Activated B cell treated with CpG ODN at 0.5 μM for 24 hours (primary cell): ENCODE measurements around the gene TSPAN9. TPM values are rescaled to one million over a fixed set of nuclear protein-coding genes. Genes with fewer than 3 reads are reported as not detected.

Experiments
- ATAC-seq: fragments of 200-7000 bp; cut with Tn5 transposase; one replicate; pipeline ENCODE4 v1.10.0; 2021; ENCODE audit warnings: low read depth, mild to moderate bottlenecking, moderate library complexity
- CTCF ChIA-PET: fragments of 350-600 bp; sonication (Branson Sonifier 250); formaldehyde crosslinking; loops from one replicate; lab custom pipeline; 2021; ENCODE audit warnings: antibody characterized with exemption; lab: Charles Lee
- POLR2A ChIA-PET: fragments of 350-600 bp; sonication (Branson Sonifier 250); formaldehyde crosslinking; loops from one replicate; lab custom pipeline; 2021; ENCODE audit warnings: antibody characterized with exemption; lab: Charles Lee
- DNase-seq: peaks from one replicate; pipeline ENCODE4 v3.0.0; 2022
- H3K27ac Mint-ChIP-seq: one replicate; pipeline ENCODE4 v1.8.0; 2020; ENCODE audit warnings: mixed read lengths
- H3K27me3 Mint-ChIP-seq: one replicate; pipeline ENCODE4 v1.8.0; 2021; ENCODE audit warnings: mixed read lengths
- H3K36me3 Mint-ChIP-seq: one replicate; pipeline ENCODE4 v1.8.0; 2021; ENCODE audit warnings: low read depth, mixed read lengths
- H3K4me1 Mint-ChIP-seq: one replicate; pipeline ENCODE4 v1.8.0; 2021; ENCODE audit warnings: mixed read lengths
- H3K4me3 Mint-ChIP-seq: one replicate; pipeline ENCODE4 v1.8.0; 2020; ENCODE audit warnings: mild to moderate bottlenecking, mixed read lengths
- H3K9me3 Mint-ChIP-seq: one replicate; pipeline ENCODE4 v1.8.0; 2020; ENCODE audit warnings: mixed read lengths
- intact Hi-C: fragments of 100-400 bp; cut with micrococcal nuclease; formaldehyde crosslinking; loops from one replicate; pipeline ENCODE4 v1.15.1; 2024
- total RNA-seq: library from RNA; stranded (reverse); gene quantifications from 2 replicates; pipeline ENCODE4 v1.2.3, GENCODE V29; 2022
- TF ChIP-seq, protein P1 (sequence below): fragments of 200-600 bp; IDR thresholded peaks from one replicate; pipeline ENCODE4 v1.8.0; 2022; ENCODE audit warnings: antibody characterized with exemption, mild to moderate bottlenecking

The TSPAN9 gene
- total RNA-seq, 1 donor from 2014 or later = 0.20 TPM

DNA sequence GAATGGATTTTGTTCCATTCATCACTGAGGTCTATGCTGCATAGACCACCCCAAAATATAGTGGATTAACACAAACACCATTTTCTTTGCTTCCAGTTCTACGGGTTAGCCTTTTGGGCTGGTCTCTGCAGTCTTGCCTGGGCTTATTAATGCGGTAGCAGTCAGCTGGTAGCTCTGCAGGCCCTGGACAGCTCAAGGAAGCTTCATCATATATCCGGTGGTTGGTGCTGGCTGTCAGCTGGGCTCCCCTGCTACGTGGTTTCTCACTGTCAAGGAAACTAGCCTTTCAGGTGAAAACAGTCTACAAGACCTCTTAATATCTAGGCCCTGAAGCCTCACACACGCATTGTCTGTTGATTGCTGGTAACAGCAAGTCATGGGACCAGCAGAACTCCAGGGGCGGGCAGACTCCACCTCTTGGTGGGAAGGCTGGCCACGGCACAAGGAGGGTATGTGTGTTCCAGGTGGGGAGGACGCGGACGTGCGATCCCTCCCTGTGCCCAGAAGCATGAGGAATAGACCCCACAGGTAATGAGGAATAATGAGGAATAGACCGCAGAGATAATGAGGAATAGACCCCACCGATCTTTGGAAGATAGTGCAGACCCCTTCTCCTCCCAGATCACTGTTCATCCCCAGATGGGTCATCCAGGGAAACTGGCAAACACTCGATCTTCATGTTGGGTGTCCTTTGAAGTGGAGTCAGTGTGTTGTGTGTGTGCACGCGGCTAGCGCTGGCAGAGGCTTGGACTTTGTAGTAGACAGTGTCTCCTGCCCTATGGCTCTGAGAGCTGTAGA lies 13.3 kb downstream of the TSPAN9 start:
- H3K27ac Mint-ChIP-seq = no peak overlapping the region
- ATAC-seq (no peak), DNase-seq (no peak)
- peaks cover 2% of the 10 kb centered on the region for H3K27me3 Mint-ChIP-seq
- no peak overlapping the region for H3K4me3 Mint-ChIP-seq
- no peaks in the 10 kb centered on the region for H3K4me1 Mint-ChIP-seq
- no peaks in the 10 kb centered on the region for H3K36me3 Mint-ChIP-seq
- intact Hi-C loops = no loop called here
- H3K9me3 Mint-ChIP-seq = no peaks in the 10 kb centered on the region
- TF ChIP-seq, protein P1, sequence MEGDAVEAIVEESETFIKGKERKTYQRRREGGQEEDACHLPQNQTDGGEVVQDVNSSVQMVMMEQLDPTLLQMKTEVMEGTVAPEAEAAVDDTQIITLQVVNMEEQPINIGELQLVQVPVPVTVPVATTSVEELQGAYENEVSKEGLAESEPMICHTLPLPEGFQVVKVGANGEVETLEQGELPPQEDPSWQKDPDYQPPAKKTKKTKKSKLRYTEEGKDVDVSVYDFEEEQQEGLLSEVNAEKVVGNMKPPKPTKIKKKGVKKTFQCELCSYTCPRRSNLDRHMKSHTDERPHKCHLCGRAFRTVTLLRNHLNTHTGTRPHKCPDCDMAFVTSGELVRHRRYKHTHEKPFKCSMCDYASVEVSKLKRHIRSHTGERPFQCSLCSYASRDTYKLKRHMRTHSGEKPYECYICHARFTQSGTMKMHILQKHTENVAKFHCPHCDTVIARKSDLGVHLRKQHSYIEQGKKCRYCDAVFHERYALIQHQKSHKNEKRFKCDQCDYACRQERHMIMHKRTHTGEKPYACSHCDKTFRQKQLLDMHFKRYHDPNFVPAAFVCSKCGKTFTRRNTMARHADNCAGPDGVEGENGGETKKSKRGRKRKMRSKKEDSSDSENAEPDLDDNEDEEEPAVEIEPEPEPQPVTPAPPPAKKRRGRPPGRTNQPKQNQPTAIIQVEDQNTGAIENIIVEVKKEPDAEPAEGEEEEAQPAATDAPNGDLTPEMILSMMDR = no peak
- ChIA-PET POLR2A (no interaction called here), CTCF (no interaction called here)

DNA sequence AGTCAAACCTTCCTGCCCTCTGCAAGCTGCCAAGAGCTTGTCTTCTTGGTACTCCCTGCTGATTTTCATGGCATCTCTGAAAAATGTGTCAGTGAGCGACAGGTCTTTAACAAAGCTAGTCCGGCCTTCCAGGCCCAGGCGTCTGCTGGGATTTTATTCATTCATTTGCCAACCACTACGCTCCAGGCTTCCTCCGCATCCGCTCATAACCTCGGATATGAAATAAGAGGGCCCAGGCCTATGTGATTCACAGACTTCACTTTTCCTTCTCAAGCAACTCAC lies 13.8 kb downstream of the TSPAN9 start:
- no peak for ATAC-seq
- no peaks in the 10 kb centered on the region for H3K4me1 Mint-ChIP-seq
- peaks cover 2% of the 10 kb centered on the region for H3K27me3 Mint-ChIP-seq
- intact Hi-C loops = no loop called here
- no peak for DNase-seq
- ChIA-PET CTCF (no interaction called here), POLR2A (no interaction called here)
- no peaks in the 10 kb centered on the region for H3K9me3 Mint-ChIP-seq
- no peak overlapping the region for H3K4me3 Mint-ChIP-seq
- no peak overlapping the region for H3K27ac Mint-ChIP-seq
- TF ChIP-seq, protein P1 = no peak
- no peaks in the 10 kb centered on the region for H3K36me3 Mint-ChIP-seq

DNA sequence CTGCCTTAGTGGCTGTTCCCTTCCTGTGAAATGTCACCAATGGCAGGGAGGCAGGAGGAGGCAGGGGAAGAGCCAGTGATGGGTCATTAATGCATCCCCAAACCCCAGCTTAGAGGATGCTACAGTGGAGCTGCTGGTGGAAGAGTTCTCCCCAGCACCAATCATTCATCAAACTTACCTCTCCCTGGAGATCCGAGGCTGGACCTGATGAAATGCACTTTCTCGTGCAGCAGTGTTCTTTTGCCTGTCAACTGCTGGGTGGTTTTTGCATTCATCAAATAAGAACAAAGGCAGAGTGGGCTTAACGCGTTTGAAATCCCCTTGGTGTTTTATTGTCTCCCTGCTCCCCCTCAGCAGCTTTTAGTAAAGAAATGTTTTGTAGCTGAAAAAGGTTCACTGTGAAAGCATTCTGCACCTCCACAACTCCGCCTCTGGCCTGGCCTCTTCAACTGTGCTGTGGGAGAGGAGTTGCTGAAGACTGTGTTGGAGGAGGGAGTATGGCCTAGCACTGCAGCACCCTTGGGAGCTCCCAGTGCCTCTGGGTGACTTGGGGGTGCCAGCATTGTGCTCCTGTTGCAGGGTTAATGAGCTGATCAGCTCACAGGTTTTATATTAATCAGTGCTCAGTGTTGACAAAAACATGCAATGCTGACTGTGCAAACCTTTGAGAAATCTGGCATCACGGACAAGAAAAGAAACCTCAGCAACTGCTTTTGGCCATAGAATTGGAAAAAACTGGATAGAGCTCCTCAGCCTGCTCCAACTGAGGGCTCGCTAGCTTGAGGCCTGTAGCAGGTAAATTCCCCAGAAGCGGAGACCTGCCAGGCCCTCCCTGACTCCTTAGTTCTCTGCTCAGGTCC lies 14.4 kb downstream of the TSPAN9 start:
- POLR2A ChIA-PET = no interaction called here
- no peak for DNase-seq
- H3K36me3 Mint-ChIP-seq = no peaks in the 10 kb centered on the region
- TF ChIP-seq, protein P1 = no peak
- no peak overlapping the region for H3K27ac Mint-ChIP-seq
- no peak for ATAC-seq
- intact Hi-C loops = no loop called here
- H3K4me1 Mint-ChIP-seq = no peaks in the 10 kb centered on the region
- CTCF ChIA-PET = no interaction called here
- H3K9me3 Mint-ChIP-seq = peaks cover 5% of the 10 kb centered on the region
- no peak overlapping the region for H3K4me3 Mint-ChIP-seq
- H3K27me3 Mint-ChIP-seq = peaks cover 2% of the 10 kb centered on the region

DNA sequence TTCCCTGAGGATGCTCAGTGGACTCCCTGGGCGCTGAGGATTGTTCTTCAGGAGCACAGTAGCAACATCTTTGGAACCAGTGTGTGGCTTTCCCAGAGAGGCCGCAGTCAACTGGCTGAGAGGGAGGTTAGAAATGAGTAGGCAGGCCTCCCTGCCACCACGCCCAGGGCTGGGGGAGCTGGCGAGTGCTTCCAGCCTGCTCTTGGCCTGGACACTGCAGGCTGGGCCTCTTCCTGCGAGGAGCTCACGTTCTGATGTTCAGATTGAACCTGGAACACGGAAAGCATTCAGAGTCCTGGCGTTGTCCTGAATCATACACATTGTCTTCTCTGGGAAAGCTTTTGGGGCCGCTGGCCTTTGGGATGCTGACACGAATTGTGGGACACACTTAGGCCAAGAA lies 15.6 kb downstream of the TSPAN9 start:
- no peak overlapping the region for H3K4me3 Mint-ChIP-seq
- peaks cover 7% of the 10 kb centered on the region for H3K4me1 Mint-ChIP-seq
- no peak overlapping the region for H3K27ac Mint-ChIP-seq
- H3K36me3 Mint-ChIP-seq = no peaks in the 10 kb centered on the region
- CTCF ChIA-PET = interaction anchor here (1.3 kb wide), 1 partner anchor 19 kb away, joined by 4 read pairs; no protein-coding TSS in a partner anchor
- ATAC-seq = no peak
- no peak for DNase-seq
- H3K9me3 Mint-ChIP-seq = peaks cover 5% of the 10 kb centered on the region
- TF ChIP-seq, protein P1 = no peak
- H3K27me3 Mint-ChIP-seq = peaks cover 2% of the 10 kb centered on the region
- POLR2A ChIA-PET = no interaction called here
- intact Hi-C loops = no loop called here

DNA sequence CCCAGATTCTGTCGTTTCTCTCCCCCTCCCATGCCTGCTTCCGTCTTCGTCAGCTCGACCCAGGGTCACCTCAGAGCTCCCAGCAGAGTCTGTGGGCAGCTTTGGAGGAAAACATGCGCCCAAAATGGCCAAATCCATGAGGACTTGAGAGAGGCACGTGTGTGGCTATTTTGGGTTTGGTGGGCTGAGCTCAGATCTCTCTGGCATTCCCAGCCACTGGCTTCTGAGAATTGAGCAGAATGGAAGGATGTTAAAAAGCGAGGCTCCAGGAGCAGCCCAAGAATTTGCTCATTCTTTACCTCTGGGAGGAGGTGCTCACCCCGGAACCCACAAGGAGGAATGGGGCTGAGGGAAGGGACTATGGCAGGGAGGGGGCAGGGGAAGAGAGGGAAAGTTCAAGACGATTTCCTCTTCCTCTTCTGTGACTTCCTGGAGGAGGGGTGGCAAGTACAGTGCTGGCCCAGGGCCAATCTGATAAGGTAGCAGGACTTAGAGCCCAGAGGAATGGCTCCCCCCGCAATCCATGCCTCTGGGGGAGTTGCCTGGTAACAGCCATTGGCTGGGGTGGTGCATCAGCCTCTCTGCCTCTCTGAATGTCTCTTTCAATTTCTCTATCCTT lies 20.1 kb downstream of the TSPAN9 start:
- POLR2A ChIA-PET = no interaction called here
- DNase-seq (no peak), ATAC-seq (no peak)
- peaks cover 19% of the 10 kb centered on the region for H3K9me3 Mint-ChIP-seq
- peaks cover 12% of the 10 kb centered on the region for H3K4me1 Mint-ChIP-seq
- CTCF ChIA-PET = no interaction called here
- H3K36me3 Mint-ChIP-seq = peaks cover 10% of the 10 kb centered on the region
- H3K27ac Mint-ChIP-seq = no peak overlapping the region
- intact Hi-C loops = no loop called here
- H3K4me3 Mint-ChIP-seq = peak overlapping the region; percentile 38
- TF ChIP-seq, protein P1 = no peak
- H3K27me3 Mint-ChIP-seq = no peaks in the 10 kb centered on the region
